Epidermal melanocyte (primary cell): ENCODE data around the gene BBLN.

ENCODE experiments used
- DNase-seq: peaks from one replicate; pipeline ENCODE4 v3.0.0; 2011; ENCODE audit warnings: low spot score; ENCODE audit not compliant: insufficient read length

BBLN gene

GRCh38 chr9:128190013-128190412 is 29.9 kb downstream of the BBLN start:
- no peak for DNase-seq

DNA sequence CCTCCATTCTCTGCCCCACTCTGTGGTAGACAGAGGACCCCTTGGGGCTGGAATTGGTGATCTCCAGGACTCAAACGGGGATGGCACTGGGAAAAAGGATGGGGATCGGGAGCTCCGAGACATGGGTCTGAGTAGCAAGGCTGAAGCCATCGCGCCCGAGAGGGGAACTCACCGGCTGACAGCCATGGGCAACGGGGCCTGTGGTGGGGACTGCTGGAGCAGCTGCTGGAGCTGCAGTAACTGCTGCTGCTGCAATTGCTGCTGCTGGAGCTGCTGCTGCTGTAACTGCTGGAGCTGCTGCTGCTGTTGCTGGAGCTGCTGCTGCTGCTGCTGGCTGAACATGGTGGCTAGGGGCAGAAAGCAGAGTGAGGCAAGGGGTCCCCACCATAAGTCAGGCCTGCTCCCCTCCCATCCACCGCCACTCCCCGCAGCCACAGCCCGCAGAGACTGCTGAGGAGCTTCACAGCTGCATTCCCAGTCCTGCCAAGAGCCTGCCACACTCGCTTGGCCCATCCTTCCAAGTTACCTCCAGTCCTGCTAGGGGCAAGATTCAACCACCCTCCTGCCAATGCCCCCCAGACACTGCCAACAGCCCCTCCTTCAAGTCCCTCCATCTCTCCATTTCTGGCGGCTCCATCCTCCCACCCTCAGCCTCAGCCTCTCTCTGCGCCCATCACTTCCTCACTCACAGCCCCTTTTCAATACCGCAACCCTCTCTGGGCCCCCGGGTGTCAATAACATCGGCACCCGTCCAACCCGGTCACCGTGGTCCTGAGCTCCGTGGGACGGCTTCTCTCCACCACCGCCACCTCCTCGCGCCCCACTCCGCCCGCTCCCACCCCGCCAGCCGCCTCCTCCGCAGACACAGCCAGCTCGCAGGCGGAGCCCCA is 30.7 kb downstream of the BBLN start:
- DNase-seq, result no peak

DNA sequence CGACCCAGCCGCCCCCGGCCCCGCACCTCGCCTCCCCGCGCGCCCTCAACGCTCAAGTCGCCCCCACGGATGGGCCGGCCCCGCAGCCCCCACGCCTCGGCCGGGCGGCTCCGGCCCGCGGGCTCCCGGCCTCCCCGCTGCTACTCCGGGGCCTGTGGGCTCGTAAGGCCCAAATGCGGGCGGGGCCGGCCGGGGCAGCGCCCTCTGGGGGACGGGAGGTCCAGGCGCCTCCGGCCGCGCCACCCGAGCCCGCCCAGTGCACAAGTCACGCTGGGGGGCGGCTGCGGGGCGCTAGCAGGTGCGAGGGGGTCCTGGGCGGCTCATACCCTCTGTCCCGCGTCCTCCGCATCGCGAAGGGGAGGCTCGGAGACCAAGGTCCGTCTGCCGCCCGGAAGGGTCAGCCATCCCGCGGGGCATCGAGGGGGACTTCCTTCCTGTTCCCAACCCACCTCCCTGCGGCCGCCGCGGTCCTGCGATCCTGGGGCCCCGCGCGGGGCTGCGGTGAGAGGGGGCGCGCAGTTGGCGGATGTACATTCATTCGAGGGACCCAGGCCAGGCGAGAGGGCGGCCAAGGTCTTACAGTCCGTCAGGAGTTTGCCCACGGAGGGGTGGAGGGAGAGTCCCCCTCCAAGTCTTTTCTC is 31.5 kb downstream of the BBLN start, which contains the start of gene CIZ1:
Gene CIZ1, minus strand, starts transcription at position 167 of the 641 bp plus-strand sequence. CDS start 715 bp downstream, outside the sequence.
- DNase-seq, result peak; percentile 88

DNA sequence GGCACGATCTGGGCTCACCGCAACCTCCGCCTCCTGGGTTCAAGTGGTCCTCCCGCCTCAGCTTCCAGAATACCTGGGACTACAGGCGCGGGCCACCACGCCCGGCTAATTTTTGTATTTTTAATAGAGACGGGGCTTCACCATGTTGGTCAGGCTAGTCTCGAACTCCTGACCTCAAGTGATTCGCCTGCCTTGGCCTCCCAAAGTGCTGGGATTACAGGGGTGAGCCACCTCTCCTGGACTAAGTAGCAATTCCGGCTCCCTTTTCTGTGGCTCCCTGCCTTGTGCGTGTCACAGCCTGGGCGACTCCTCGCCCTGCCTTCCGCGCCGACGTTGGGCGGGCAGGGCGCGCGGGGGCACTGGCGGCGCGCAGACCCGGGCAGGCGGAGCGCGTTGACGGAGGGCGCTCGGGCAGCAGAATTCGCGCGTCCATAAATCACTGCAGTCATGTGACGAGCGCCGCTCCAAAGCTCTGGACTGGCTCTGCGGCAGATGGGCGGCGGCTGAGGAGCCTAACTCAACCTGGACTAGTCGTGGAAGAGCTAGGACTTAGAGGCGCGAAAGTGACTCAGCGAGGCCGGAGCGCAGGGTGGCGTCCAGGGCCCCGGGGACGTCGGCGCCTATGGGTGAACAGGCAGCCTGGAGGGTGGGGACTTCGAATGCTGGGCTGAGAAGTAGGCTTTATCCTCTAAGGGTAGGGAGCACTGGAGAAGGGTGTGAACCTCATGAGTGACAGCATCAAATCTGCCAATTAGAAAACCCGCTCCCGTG is 32.7 kb downstream of the BBLN start:
- peak; percentile 88 for DNase-seq

- no peak for DNase-seq
Observed at GRCh38 chr9:128193469-128194096, 33.5 kb downstream of the BBLN start.

- no peak for DNase-seq
Observed at GRCh38 chr9:128201441-128202369, 41.6 kb downstream of the BBLN start.

- no peak for DNase-seq
Observed at GRCh38 chr9:128202648-128203023, 42.6 kb downstream of the BBLN start.

DNA sequence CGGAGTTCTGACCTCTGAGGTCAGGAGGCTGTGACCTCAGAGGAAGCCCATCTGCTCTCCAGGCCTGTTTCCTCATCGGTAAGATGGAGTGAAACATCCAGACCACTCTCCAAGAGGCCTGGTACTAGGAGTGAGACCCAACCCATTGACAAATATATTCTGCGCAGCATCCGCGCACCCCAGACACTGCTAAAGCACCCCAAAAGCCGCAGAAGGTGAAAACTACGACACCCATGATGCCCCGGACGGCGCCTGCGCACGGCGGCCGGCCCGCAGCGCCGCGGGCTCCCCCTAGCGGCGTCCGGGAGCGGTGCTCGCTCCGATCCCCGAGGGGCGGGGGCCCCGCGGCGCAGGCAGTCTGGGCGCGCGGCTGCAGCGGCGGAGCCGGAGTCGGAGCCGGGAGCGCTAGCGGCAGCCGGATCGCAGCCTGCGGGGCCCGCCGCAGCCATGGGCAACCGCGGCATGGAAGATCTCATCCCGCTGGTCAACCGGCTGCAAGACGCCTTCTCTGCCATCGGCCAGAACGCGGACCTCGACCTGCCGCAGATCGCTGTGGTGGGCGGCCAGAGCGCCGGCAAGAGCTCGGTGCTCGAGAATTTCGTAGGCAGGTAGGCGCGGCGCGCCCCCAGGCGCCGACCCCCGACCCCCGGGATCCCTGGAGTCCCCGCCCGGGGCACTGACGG is 43.1 kb downstream of the BBLN start, which contains the start of gene DNM1:
Gene DNM1, plus strand, starts transcription at position 356 of the 683 bp plus-strand sequence. Its CDS starts 92 bp downstream, at position 448.
- DNase-seq, result peak; percentile 94

- no peak for DNase-seq
Observed at GRCh38 chr9:128203707-128204551, 43.9 kb downstream of the BBLN start.

GRCh38 chr9:128204858-128205257 is 44.8 kb downstream of the BBLN start:
- peak; percentile 15 for DNase-seq

GRCh38 chr9:128205296-128205944 is 45.4 kb downstream of the BBLN start:
- DNase-seq, result no peak

DNA sequence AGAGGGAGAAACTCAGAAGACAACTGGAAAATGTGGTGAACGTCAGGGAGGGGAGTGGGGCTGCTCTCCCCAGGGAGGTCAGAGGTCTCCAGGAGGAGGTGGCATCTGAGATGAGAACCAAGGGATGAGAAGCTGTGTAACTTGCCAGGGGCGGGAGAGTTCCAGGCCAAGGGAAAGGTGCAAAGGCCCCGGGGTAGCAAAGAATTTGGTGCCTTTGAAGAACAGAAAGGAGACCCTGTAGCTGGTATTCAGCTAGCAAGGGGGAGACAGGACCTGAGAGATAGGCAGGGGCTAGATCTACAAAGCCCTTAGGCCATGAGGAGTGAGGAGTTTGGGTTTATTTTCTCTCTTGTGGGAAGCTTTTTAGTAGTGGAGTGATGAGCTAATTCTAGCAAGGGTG is 46.4 kb downstream of the BBLN start:
- no peak for DNase-seq

DNA sequence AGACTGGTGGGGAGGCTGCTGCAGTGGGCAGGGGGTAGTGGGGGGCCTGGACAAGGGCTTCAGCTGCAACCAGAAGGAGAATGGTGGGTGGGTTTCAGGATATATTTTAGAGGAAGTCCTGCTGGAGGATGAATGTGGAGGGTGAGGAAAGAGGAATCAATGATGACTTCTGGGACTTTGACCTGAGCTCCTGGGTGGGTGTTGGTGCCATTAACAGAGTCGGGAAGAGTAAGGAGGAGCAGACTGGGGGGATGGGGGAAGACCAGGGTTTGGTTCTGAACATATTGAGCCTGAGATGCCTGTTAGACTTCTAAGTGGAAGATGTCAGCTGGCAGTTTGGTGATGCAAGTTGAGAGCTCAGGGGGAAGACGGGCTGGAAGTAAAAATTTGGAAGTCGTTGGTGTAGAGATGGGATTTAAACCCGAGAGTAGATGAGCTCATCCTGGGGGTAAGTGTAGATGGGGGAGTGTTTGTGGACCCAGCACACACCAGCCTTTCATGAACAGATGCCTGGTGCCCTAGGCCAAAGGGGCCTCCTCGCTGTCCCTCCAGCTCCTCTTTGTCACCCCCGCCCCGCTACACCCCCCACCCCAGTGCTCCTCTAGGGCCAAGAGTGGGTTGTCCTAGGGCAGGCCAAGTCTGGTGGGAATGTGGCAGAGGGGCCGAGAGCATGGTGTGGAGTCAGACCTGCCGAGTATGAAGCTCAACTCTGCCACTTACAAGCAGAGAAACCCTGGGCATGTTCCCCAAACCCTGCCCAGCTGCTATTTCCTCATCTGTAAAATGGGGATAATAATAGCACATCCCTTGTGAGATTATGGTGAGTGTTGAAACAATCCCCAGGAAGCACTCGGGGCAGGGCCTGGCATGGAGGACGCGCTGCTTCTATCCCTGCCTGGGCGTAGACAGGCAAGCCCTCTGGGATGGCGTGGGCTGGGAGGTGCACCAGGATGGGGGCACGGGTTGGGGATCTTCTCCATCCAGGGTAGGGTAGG is 47.1 kb downstream of the BBLN start:
- DNase-seq, result no peak

- no peak for DNase-seq
Observed at GRCh38 chr9:128208386-128208785, 48.3 kb downstream of the BBLN start.

- no peak for DNase-seq
Observed at GRCh38 chr9:128208946-128209669, 49.0 kb downstream of the BBLN start.
